GM12878 (cell line): Measurements from ENCODE around the gene BTNL9. TPM values are rescaled to one million over a fixed set of nuclear protein-coding genes. Genes with fewer than 3 reads are reported as not detected.

ENCODE experiments used
- ATAC-seq: fragments of 200-7000 bp; cut with Tn5 transposase; 3 replicates; pipeline ENCODE4 v1.9.1; 2020; ENCODE audit warnings: mild to moderate bottlenecking, moderate library complexity
- BruUV-seq: library from RNA; stranded (reverse); fragments of 400-500 nt; replicated peaks from 2 replicates; lab custom pipeline; 2021; lab: Mats Ljungman, UMichigan
- CTCF ChIA-PET: fragments of 300-600 bp; sonication (Branson Sonifier 250); formaldehyde crosslinking; extraction: SDS; loops from one replicate; lab custom pipeline; 2021; ENCODE audit warnings: inconsistent platforms; lab: Yijun Ruan, JAX
- POLR2A ChIA-PET: fragments of 350-600 bp; formaldehyde crosslinking; extraction: SDS; loops from one replicate; lab custom pipeline; 2021; ENCODE audit warnings: inconsistent platforms; lab: Charles Lee
- RAD21 ChIA-PET: fragments of 300-600 bp; sonication (Branson Sonifier 250); formaldehyde crosslinking; loops from one replicate; lab custom pipeline; 2023; ENCODE audit warnings: antibody characterized with exemption; ENCODE audit not compliant: unreplicated experiment; lab: Charles Lee
- SMC1A ChIA-PET: fragments of 300-600 bp; sonication (Branson Sonifier 250); formaldehyde crosslinking; loops from one replicate; lab custom pipeline; 2023; ENCODE audit not compliant: unreplicated experiment, uncharacterized antibody; lab: Charles Lee
- DNase-seq: peaks from one replicate; pipeline ENCODE4 v3.0.0-alpha.2; 2011; ENCODE audit warnings: low read depth, low spot score
- FAIRE-seq: peaks from 3 replicates; lab custom pipeline; 2011; peaks lifted over from hg19 to GRCh38; lab: Jason Lieb, UNC
- H2AFZ ChIP-seq: 2 replicates; pipeline ENCODE4 v1.6.0; 2011; ENCODE audit warnings: low read depth, low read length, control low read depth; ENCODE audit not compliant: control insufficient read depth
- H3K27ac ChIP-seq: 2 replicates; pipeline ENCODE4 v1.5.1; 2011; ENCODE audit warnings: control low read depth; ENCODE audit not compliant: control insufficient read depth, insufficient read depth
- H3K27me3 ChIP-seq, 2 experiments: replicated peaks in 1 of 2; 2 replicates each; pipeline versions ENCODE4 v1.6.0 to v1.6.1; 2011; ENCODE audit warnings: low read length in 1 of 2; ENCODE audit not compliant: control insufficient read depth in 2 of 2, insufficient read depth in 2 of 2
- H3K36me3 ChIP-seq, 2 experiments: 2 replicates each; pipeline ENCODE4 v1.5.1; 2011; ENCODE audit warnings: low read length in 1 of 2; ENCODE audit not compliant: control insufficient read depth in 2 of 2, insufficient read depth in 2 of 2
- H3K4me1 ChIP-seq: 2 replicates; pipeline ENCODE4 v1.6.1; 2011; ENCODE audit warnings: mild to moderate bottlenecking, low read length, moderate library complexity, mixed read lengths; ENCODE audit not compliant: control insufficient read depth, insufficient read depth
- H3K4me2 ChIP-seq: 2 replicates; pipeline ENCODE4 v1.6.0; 2011; ENCODE audit warnings: control low read depth; ENCODE audit not compliant: control insufficient read depth, insufficient read depth
- H3K4me3 ChIP-seq: fragments of 200-600 bp; sonication (generic); 2 replicates; pipeline ENCODE4 v1.5.1; 2016
- H3K79me2 ChIP-seq: 2 replicates; pipeline ENCODE4 v1.6.0; 2011; ENCODE audit warnings: low read length; ENCODE audit not compliant: control insufficient read depth, insufficient read depth
- H3K9ac ChIP-seq: 2 replicates; pipeline ENCODE4 v1.8.0; 2011; ENCODE audit warnings: low read length, control low read depth, mixed read lengths; ENCODE audit not compliant: control insufficient read depth, insufficient read depth
- H3K9me3 ChIP-seq: replicated peaks from 3 replicates; pipeline ENCODE4 v1.5.1; 2011; ENCODE audit warnings: mild to moderate bottlenecking, low read length; ENCODE audit not compliant: control insufficient read depth, insufficient read depth
- H4K20me1 ChIP-seq: 2 replicates; pipeline ENCODE4 v1.6.0; 2011; ENCODE audit not compliant: control insufficient read depth, insufficient read depth
- ASH2L ChIP-seq: fragments of 300-600, 200-600 bp; sonication (generic); IDR thresholded peaks from 2 replicates; pipeline ENCODE4 v1.6.1; 2017; ENCODE audit warnings: low read depth, mild to moderate bottlenecking, borderline replicate concordance
- DPF2 ChIP-seq: fragments of 450-650 bp; IDR thresholded peaks from 2 replicates; pipeline ENCODE4 v1.6.1; 2017; ENCODE audit warnings: mild to moderate bottlenecking
- FOXM1 ChIP-seq: IDR thresholded peaks from 2 replicates; pipeline ENCODE4 v1.6.1; 2012; ENCODE audit warnings: low read depth, mild to moderate bottlenecking, inconsistent platforms, low read length, moderate library complexity
- MAX ChIP-seq: IDR thresholded peaks from 2 replicates; pipeline ENCODE4 v1.6.1; 2012; ENCODE audit warnings: low read depth, low read length, improper control_type of control experiment
- MXI1 ChIP-seq: fragments of 150-350 bp; IDR thresholded peaks from 2 replicates; pipeline ENCODE4 v1.6.1; 2011; ENCODE audit warnings: low read depth, mild to moderate bottlenecking, inconsistent platforms, low read length, improper control_type of control experiment
- RCOR1 ChIP-seq: conservative IDR thresholded peaks from 2 replicates; pipeline ENCODE4 v1.6.1; 2012; ENCODE audit warnings: low read depth, low read length, improper control_type of control experiment
- RELA ChIP-seq: fragments of 450-650 bp; IDR thresholded peaks from 2 replicates; pipeline ENCODE4 v1.8.0; 2014; ENCODE audit warnings: borderline replicate concordance; ENCODE audit not compliant: partially characterized antibody
- ZNF207 ChIP-seq: fragments of 450-650 bp; IDR thresholded peaks from 2 replicates; pipeline ENCODE4 v1.6.1; 2014; ENCODE audit warnings: antibody characterized with exemption, mild to moderate bottlenecking, borderline replicate concordance
- ZNF217 ChIP-seq: fragments of 450-650 bp; IDR thresholded peaks from 2 replicates; pipeline ENCODE4 v1.6.1; 2017; ENCODE audit warnings: antibody characterized with exemption, mild to moderate bottlenecking
- ZNF274 ChIP-seq: IDR thresholded peaks from one replicate; pipeline ENCODE4 v1.8.0; 2011; ENCODE audit not compliant: insufficient read length, insufficient read depth
- WGBS: methylation state at CpG from one replicate; pipeline ENCODE4 v1.1.6; 2016; ENCODE audit warnings: low lambda C conversion rate; ENCODE audit not compliant: insufficient replicate concordance, insufficient coverage; ENCODE audit errors: missing lambda C conversion rate; 5-methylcytosine and 5-hydroxymethylcytosine counted together
- in situ Hi-C: fragments of 300-500 bp; cut with MboI; formaldehyde crosslinking; loops from 9 replicates; pipeline ENCODE4 v1.14.3; 2018; ENCODE audit warnings: mixed read lengths
- intact Hi-C: fragments of 100-400 bp; cut with micrococcal nuclease; formaldehyde crosslinking; loops from one replicate; pipeline ENCODE4 v1.14.2; 2022; ENCODE audit not compliant: unreplicated experiment
- polyA plus RNA-seq, 11 experiments: library from polyadenylated mRNA; depleted of rRNA in 4 of 11; unstranded in 6 of 11; stranded (reverse) in 5 of 11; fragments of >200 nt; fragmentation: Nextera tagmentation in 4 of 11; fragmentation: Illumina TruSeq in 1 of 11; extraction: Ambion mirVana in 4 of 11; extraction: Trizol in 1 of 11; gene quantifications; 1 replicate in 1 of 11; 2 replicates in 10 of 11; pipeline versions ENCODE4 v1.2.1 to v1.2.3, GENCODE V29; 2011 to 2016; ENCODE audit warnings: inconsistent platforms in 2 of 11, missing spikeins in 2 of 11, low read depth in 1 of 11
- total RNA-seq, 4 experiments: library from RNA; depleted of rRNA in 3 of 4; stranded (reverse); fragments of >200 nt in 3 of 4; fragmentation: Illumina TruSeq in 1 of 4; extraction: Trizol in 1 of 4; gene quantifications; 2 replicates each; pipeline versions ENCODE4 v1.2.1 to v1.2.3, GENCODE V29; 2013 to 2021
- TF ChIP-seq, protein P1 (sequence below): IDR thresholded peaks from 2 replicates; pipeline ENCODE4 v1.6.1; 2012; ENCODE audit warnings: low read length, inconsistent platforms

BTNL9 gene
- total and polyA plus RNA-seq, 10 of the 15 experiments (the other 5 are each of a cell fraction or from before 2014, with no cell fraction given): 0.01 to 16.5 (median 0.06) TPM; not detected in 5

DNA sequence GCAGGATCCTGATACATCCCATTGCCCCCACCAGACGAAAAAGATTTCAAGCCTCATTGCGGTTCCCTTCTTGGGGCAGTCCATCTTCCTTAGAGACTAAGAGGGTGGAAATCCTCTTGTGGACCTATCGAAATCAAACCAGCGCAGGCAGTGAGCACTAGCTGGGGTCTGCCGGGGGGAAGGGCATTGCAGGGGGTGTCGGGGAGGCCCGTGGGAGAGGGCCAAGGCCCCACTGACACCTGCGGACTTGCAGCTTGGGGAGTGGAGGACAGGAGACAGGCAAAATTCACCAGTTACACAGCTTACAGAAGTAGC lies 522 bp downstream of the BTNL9 start:
- no TSS peak for BruUV-seq
- in situ Hi-C loops (no loop called here), intact Hi-C loops (no loop called here)
- CTCF ChIA-PET: no interaction called here
- WGBS: 42% methylated on average over 8 of the region's 8 CpGs
- Histone ChIP-seq H3K27me3 (no peaks in the 10 kb centered on the region; a peak in 1 of 4 replicates), H3K9me3 (no peaks in the 10 kb centered on the region), H2AFZ (no peak overlapping the region), H3K4me2 (no peak overlapping the region), H3K27ac (no peak overlapping the region), H3K4me3 (no peak overlapping the region), H3K9ac (no peak overlapping the region), H4K20me1 (no peaks in the 10 kb centered on the region), H3K79me2 (no peaks in the 10 kb centered on the region), H3K36me3 (no peaks in the 10 kb centered on the region), H3K4me1 (no peaks in the 10 kb centered on the region)
- SMC1A ChIA-PET: interaction anchor here (1.0 to 1.6 kb wide), 2 partner anchors 65 to 174 kb away, joined by 3 to 4 read pairs; no protein-coding TSS in a partner anchor
- TF ChIP-seq ZNF207: no peak
- TF ChIP-seq MAX: no peak
- no peak for TF ChIP-seq FOXM1
- TF ChIP-seq ZNF274: no peak
- no peak for TF ChIP-seq RELA
- TF ChIP-seq MXI1: no peak
- no peak for TF ChIP-seq ASH2L
- no peak for TF ChIP-seq DPF2
- no peak for TF ChIP-seq RCOR1
- no peak for TF ChIP-seq ZNF217
- TF ChIP-seq, protein P1, sequence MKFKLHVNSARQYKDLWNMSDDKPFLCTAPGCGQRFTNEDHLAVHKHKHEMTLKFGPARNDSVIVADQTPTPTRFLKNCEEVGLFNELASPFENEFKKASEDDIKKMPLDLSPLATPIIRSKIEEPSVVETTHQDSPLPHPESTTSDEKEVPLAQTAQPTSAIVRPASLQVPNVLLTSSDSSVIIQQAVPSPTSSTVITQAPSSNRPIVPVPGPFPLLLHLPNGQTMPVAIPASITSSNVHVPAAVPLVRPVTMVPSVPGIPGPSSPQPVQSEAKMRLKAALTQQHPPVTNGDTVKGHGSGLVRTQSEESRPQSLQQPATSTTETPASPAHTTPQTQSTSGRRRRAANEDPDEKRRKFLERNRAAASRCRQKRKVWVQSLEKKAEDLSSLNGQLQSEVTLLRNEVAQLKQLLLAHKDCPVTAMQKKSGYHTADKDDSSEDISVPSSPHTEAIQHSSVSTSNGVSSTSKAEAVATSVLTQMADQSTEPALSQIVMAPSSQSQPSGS: no peak
- DNase-seq (no peak), ATAC-seq (no peak), FAIRE-seq (no peak)
- POLR2A ChIA-PET: no interaction called here
- RAD21 ChIA-PET: no interaction called here
